Activated CD4-positive, alpha-beta memory T cell treated with anti-CD3 and anti-CD28 coated beads, Interleukin-2, amount 10 ng/mL, durations not matched to agents 7 days and 5 days (primary cell): ENCODE data around the gene XPNPEP1. TPM values are rescaled to one million over a fixed set of nuclear protein-coding genes. Genes with fewer than 3 reads are reported as not detected.

Source experiments
- CTCF ChIA-PET: fragments of 350-600 bp; sonication (Branson Sonifier 250); formaldehyde crosslinking; loops from one replicate; lab custom pipeline; 2021; ENCODE audit warnings: antibody characterized with exemption, inconsistent platforms; lab: Charles Lee
- POLR2A ChIA-PET: fragments of 350-600 bp; sonication (Branson Sonifier 250); formaldehyde crosslinking; loops from one replicate; lab custom pipeline; 2021; ENCODE audit warnings: antibody characterized with exemption; lab: Charles Lee
- DNase-seq: peaks from one replicate; pipeline ENCODE4 v3.0.0-alpha.2; 2020
- H3K27ac Mint-ChIP-seq: one replicate; pipeline ENCODE4 v1.8.0; 2021; ENCODE audit warnings: mild to moderate bottlenecking, mixed read lengths
- H3K27me3 Mint-ChIP-seq: one replicate; pipeline ENCODE4 v1.8.0; 2021; ENCODE audit warnings: mixed read lengths
- H3K36me3 Mint-ChIP-seq: one replicate; pipeline ENCODE4 v1.8.0; 2021; ENCODE audit warnings: low read depth, mixed read lengths
- H3K4me1 Mint-ChIP-seq: one replicate; pipeline ENCODE4 v1.8.0; 2021; ENCODE audit warnings: mixed read lengths
- H3K4me3 Mint-ChIP-seq: one replicate; pipeline ENCODE4 v1.8.0; 2021; ENCODE audit warnings: mild to moderate bottlenecking, mixed read lengths
- H3K9me3 Mint-ChIP-seq: one replicate; pipeline ENCODE4 v1.8.0; 2021; ENCODE audit warnings: mixed read lengths
- total RNA-seq, 2 experiments: library from RNA; stranded (reverse); gene quantifications; one replicate each; pipeline ENCODE4 v1.2.3, GENCODE V29; 2021

XPNPEP1 gene
- total RNA-seq, 2 experiments from 2014 or later: 78.7 to 90.3 TPM

DNA sequence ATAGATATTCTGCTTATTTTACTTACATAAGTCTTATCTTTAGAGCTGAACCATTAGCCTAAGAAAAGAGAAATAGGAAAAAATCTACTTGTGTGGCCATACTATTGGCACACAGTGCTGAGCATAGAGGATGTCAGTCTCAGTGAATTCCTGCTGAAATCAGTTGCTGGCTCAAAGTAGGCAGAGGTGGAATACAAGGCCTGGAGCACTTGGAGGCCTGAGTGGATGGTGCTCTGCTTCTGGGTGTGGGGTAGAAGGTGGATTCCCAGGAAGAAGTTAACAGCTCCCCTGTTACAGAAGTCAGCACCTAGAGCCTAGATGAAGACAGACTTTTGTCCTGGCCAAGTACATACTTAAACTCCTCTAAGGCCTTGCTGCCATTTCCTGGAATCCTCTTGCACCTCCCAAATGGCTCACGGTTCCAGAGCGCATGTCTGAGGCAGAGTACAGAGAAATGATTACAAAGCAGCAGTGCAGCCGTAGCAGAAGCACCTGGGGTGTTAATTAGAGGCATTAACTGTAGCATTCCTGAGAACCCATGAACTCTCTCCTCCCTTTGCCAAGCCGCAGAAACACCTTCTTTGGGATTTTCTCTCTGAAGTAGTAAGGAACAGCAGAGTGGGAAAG, 18.0 kb upstream of the XPNPEP1 start:
- CTCF ChIA-PET: no interaction called here

DNA sequence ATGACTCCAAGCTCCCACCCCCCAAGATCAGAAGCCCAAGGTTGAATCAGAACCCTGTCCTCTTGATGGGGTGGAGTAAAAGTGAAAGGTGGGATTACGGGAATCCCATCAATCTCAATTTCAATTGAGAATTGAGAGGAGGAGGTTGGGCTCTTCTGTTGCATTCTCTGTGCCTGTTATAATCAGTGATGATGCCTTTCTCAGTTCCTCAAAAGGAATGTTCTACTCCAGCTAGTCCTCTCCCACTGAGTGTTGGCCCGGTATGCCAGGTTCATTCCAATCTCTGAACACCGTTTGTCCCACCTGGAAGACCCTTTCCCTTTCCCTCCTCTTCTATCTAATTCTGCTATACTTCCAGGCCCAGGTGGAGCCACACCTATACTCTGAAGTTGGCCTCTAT, 17.2 kb upstream of the XPNPEP1 start:
- no peaks in the 10 kb centered on the region for H3K27me3 Mint-ChIP-seq
- no peak for DNase-seq
- ChIA-PET CTCF (interaction anchor here (2.2 kb wide), 1 partner anchor 56 kb away, joined by 8 read pairs; no protein-coding TSS in a partner anchor), POLR2A (no interaction called here)
- peaks cover 9% of the 10 kb centered on the region for H3K4me1 Mint-ChIP-seq
- no peak overlapping the region for H3K4me3 Mint-ChIP-seq
- H3K27ac Mint-ChIP-seq: no peak overlapping the region
- no peaks in the 10 kb centered on the region for H3K36me3 Mint-ChIP-seq
- H3K9me3 Mint-ChIP-seq: no peaks in the 10 kb centered on the region

More for the DNA sequence above, 18.0 kb upstream of the XPNPEP1 start:
- DNase-seq: no peak
- Mint-ChIP-seq H3K9me3 (no peaks in the 10 kb centered on the region), H3K27ac (no peak overlapping the region), H3K36me3 (no peaks in the 10 kb centered on the region), H3K4me3 (no peak overlapping the region), H3K4me1 (peaks cover 5% of the 10 kb centered on the region), H3K27me3 (no peaks in the 10 kb centered on the region)
- POLR2A ChIA-PET: no interaction called here

- H3K9me3 Mint-ChIP-seq: no peaks in the 10 kb centered on the region
- no peaks in the 10 kb centered on the region for H3K27me3 Mint-ChIP-seq
- H3K27ac Mint-ChIP-seq: no peak overlapping the region
- ChIA-PET CTCF (interaction anchor here (2.2 kb wide), 1 partner anchor 56 kb away, joined by 8 read pairs; no protein-coding TSS in a partner anchor), POLR2A (no interaction called here)
- H3K4me3 Mint-ChIP-seq: no peak overlapping the region
- DNase-seq: no peak
- H3K4me1 Mint-ChIP-seq: peaks cover 12% of the 10 kb centered on the region
- no peaks in the 10 kb centered on the region for H3K36me3 Mint-ChIP-seq
Observed at GRCh38 chr10:109940117-109940516, 16.8 kb upstream of the XPNPEP1 start.

DNA sequence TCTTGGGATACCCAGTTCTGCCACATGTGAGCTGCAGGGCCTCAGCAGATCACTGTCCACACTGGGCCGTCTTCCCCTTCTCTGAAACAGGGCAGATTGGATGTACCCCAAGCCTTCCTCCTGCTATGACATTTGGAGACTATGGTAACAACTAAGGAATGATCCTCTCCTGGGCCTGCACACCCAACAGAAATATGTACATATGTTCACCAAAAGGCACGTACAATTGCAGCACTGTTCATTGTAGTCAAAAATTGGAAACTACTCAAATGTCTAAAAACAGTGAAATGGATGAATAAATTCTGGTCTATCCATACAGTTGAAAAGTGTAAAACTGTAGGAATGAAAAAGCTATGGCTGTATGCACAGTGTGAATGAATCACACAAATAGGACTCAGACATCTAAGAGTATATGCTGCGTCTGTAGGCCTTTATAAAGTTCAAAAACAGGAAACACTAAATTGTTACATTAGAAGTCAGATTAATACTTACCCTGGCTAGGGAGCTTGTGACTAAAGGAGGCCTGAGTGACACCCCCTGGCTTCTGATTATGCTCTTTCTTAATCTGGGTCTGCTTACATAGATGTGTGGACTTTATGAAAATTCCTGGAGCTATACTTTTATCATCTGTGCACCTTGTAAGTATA, 16.1 kb upstream of the XPNPEP1 start:
- POLR2A ChIA-PET: no interaction called here
- no peak overlapping the region for H3K27ac Mint-ChIP-seq
- CTCF ChIA-PET: interaction anchor here (2.2 kb wide), 1 partner anchor 55 kb away, joined by 8 read pairs; no protein-coding TSS in a partner anchor
- no peaks in the 10 kb centered on the region for H3K9me3 Mint-ChIP-seq
- no peaks in the 10 kb centered on the region for H3K27me3 Mint-ChIP-seq
- no peak for DNase-seq
- no peaks in the 10 kb centered on the region for H3K36me3 Mint-ChIP-seq
- no peak overlapping the region for H3K4me3 Mint-ChIP-seq
- peaks cover 19% of the 10 kb centered on the region for H3K4me1 Mint-ChIP-seq

DNA sequence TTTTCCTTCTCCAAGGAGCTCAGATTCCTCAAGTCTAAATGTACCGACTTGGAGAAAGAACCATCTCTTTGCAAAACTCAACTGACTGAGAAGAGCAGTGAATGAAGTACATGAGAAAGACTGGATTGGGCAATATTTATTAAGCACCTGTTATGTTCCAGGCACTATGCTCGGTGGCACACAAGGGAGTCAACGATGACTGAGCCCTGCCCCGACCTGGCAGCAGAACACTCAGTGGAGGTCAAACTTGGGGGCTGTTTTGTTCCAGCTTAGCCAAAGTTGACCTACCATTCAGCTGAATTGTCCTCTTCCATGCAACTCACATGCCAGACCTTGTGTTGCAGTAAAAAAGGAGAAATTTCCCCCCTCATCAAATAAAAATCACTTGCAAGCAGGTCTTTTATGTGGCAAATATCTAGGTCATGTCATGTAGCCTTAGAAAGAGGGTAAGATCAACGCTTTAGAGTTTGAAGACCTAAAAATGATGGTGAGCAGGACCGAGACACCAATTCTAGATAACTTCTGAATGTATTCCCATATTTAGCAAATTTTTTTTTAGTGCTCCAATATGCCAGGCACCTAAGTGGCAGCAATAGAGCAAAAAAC, 14.3 kb upstream of the XPNPEP1 start:
- ChIA-PET POLR2A (interaction anchor here (0.6 kb wide), 1 partner anchor 15 kb away, joined by 3 read pairs; no protein-coding TSS in a partner anchor), CTCF (no interaction called here)
- Mint-ChIP-seq H3K36me3 (no peaks in the 10 kb centered on the region), H3K27me3 (no peaks in the 10 kb centered on the region), H3K27ac (no peak overlapping the region), H3K9me3 (no peaks in the 10 kb centered on the region), H3K4me1 (peaks cover 31% of the 10 kb centered on the region), H3K4me3 (no peak overlapping the region)
- no peak for DNase-seq

GRCh38 chr10:109934958-109935793, 11.9 kb upstream of the XPNPEP1 start:
- CTCF ChIA-PET: interaction anchor here (0.9 to 2.0 kb wide), 5 partner anchors 22 to 64 kb away, joined by 3 to 11 read pairs (median 3); no protein-coding TSS in a partner anchor
- no peaks in the 10 kb centered on the region for H3K36me3 Mint-ChIP-seq
- peak overlapping the region; percentile 62 for H3K4me3 Mint-ChIP-seq
- POLR2A ChIA-PET: interaction anchor here (0.7 to 1.6 kb wide), 5 partner anchors 11 to 74 kb away, joined by 3 to 17 read pairs (median 6); partner anchors contain the start of gene XPNPEP1
- H3K27me3 Mint-ChIP-seq: no peaks in the 10 kb centered on the region
- DNase-seq: no peak
- peaks cover 31% of the 10 kb centered on the region for H3K4me1 Mint-ChIP-seq
- H3K9me3 Mint-ChIP-seq: no peaks in the 10 kb centered on the region
- peak overlapping the region; percentile 83 for H3K27ac Mint-ChIP-seq

DNA sequence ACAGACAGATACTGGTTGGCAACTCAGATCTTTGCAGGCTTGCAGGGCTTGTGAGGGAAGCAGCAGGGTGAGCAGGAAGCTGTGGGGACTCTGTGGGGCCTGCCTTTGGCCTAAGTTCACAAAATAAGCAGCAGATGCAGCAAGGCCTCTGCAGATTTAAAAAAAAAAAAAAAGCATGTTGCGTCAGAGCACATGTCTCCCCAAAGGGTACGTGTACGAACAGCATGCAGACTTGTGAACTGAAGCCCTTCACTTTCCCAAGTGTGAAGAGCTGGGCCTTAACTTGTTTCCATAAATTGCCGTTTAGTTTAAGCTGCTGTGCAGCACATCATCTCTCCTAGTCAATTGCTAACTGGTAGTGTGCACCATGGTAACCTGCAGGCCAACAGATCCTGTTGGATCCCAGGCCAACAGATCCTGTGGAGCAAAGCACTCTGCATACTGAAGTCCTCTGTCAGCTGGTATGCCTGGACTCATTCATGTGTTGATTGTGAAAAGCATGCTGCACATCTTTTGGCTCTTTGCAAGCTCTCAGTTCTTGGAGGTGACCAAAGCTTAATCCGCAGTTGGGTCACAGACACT, 10.8 kb upstream of the XPNPEP1 start:
- H3K4me1 Mint-ChIP-seq: peaks cover 31% of the 10 kb centered on the region
- peak; percentile 56 for DNase-seq
- CTCF ChIA-PET: interaction anchor here (0.7 to 2.0 kb wide), 5 partner anchors 24 to 65 kb away, joined by 3 to 11 read pairs (median 5); no protein-coding TSS in a partner anchor
- no peak overlapping the region for H3K4me3 Mint-ChIP-seq
- H3K36me3 Mint-ChIP-seq: no peaks in the 10 kb centered on the region
- H3K27me3 Mint-ChIP-seq: no peaks in the 10 kb centered on the region
- H3K9me3 Mint-ChIP-seq: no peaks in the 10 kb centered on the region
- POLR2A ChIA-PET: interaction anchor here (0.6 to 1.6 kb wide), 7 partner anchors 10 to 160 kb away, joined by 3 to 17 read pairs (median 4); partner anchors contain the start of gene XPNPEP1
- peak overlapping the region; percentile 83 for H3K27ac Mint-ChIP-seq

DNA sequence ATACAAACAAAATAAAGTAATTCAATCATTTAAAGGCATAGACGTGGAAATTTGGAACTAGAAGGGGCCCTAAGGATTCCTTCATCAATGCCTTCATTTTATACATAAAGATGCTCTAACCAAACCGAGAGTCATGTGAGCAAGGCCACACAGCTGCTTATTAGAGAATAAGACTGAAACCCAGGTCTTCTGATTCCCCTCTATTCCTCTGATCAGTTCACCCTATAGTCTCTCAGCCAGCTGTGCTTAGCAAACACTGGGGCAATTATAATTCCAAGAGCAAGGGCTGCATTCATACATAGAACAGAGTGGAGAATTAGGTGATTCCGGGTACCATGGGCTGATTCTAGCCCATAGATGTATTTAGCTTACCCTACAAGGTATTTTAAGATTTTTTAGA, 9.7 kb upstream of the XPNPEP1 start:
- H3K4me3 Mint-ChIP-seq: no peak overlapping the region

DNA sequence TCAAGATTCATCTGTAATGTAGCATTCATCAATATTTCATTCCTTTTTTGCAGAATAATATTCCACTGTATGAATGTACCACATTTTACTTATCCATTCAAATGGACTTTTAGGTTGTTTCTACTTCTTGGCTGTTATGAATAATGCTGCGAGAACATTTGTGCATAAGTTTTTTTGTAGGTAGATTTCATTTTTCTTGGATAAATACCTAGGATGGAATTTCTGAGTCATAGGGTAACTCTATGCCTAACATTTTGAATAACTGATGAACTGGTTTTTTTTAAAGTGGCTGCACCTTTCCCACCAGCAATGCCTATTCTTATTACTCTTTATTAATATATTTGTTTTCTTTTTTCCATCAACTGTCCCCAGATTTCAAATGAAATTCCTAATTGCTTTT, 9.1 kb upstream of the XPNPEP1 start:
- Mint-ChIP-seq H3K9me3 (no peaks in the 10 kb centered on the region), H3K27ac (no peak overlapping the region), H3K4me1 (peaks cover 31% of the 10 kb centered on the region), H3K4me3 (no peak overlapping the region), H3K27me3 (no peaks in the 10 kb centered on the region), H3K36me3 (no peaks in the 10 kb centered on the region)
- DNase-seq: no peak
- ChIA-PET POLR2A (no interaction called here), CTCF (no interaction called here)

More for the DNA sequence above, 9.7 kb upstream of the XPNPEP1 start:
- DNase-seq: no peak
- no peaks in the 10 kb centered on the region for H3K36me3 Mint-ChIP-seq
- H3K27ac Mint-ChIP-seq: no peak overlapping the region
- no peaks in the 10 kb centered on the region for H3K27me3 Mint-ChIP-seq
- POLR2A ChIA-PET: no interaction called here
- peaks cover 31% of the 10 kb centered on the region for H3K4me1 Mint-ChIP-seq
- CTCF ChIA-PET: interaction anchor here (0.6 kb wide), 1 partner anchor 48 kb away, joined by 3 read pairs; no protein-coding TSS in a partner anchor
- no peaks in the 10 kb centered on the region for H3K9me3 Mint-ChIP-seq

GRCh38 chr10:109931163-109931562, 7.9 kb upstream of the XPNPEP1 start:
- POLR2A ChIA-PET: no interaction called here
- Mint-ChIP-seq H3K27ac (no peak overlapping the region), H3K4me3 (no peak overlapping the region), H3K4me1 (peaks cover 29% of the 10 kb centered on the region), H3K36me3 (no peaks in the 10 kb centered on the region), H3K27me3 (peaks cover 5% of the 10 kb centered on the region), H3K9me3 (no peaks in the 10 kb centered on the region)
- CTCF ChIA-PET: no interaction called here
- no peak for DNase-seq

- POLR2A ChIA-PET: no interaction called here
Observed at GRCh38 chr10:109929501-109930219, 6.3 kb upstream of the XPNPEP1 start.

GRCh38 chr10:109928475-109928891, 5.2 kb upstream of the XPNPEP1 start:
- ChIA-PET CTCF (no interaction called here), POLR2A (no interaction called here)
- no peaks in the 10 kb centered on the region for H3K36me3 Mint-ChIP-seq
- H3K27me3 Mint-ChIP-seq: peaks cover 5% of the 10 kb centered on the region
- H3K27ac Mint-ChIP-seq: no peak overlapping the region
- DNase-seq: no peak
- H3K9me3 Mint-ChIP-seq: no peaks in the 10 kb centered on the region
- H3K4me1 Mint-ChIP-seq: peaks cover 12% of the 10 kb centered on the region
- H3K4me3 Mint-ChIP-seq: no peak overlapping the region

More at GRCh38 chr10:109929501-109930219, 6.3 kb upstream of the XPNPEP1 start:
- H3K27ac Mint-ChIP-seq: no peak overlapping the region
- no peak overlapping the region for H3K4me3 Mint-ChIP-seq
- DNase-seq: no peak
- peaks cover 14% of the 10 kb centered on the region for H3K4me1 Mint-ChIP-seq
- peaks cover 5% of the 10 kb centered on the region for H3K27me3 Mint-ChIP-seq
- CTCF ChIA-PET: no interaction called here
- H3K9me3 Mint-ChIP-seq: no peaks in the 10 kb centered on the region
- H3K36me3 Mint-ChIP-seq: no peaks in the 10 kb centered on the region
